Trophoblast cell (in vitro differentiated cells and primary cell): ENCODE results near the gene MYOD1.

Source experiments
- DNase-seq, 2 donors: peaks; one replicate each; pipeline ENCODE4 v3.0.0-alpha.2; 2016
- H2AFZ ChIP-seq: 2 replicates; pipeline ENCODE4 v1.6.1; 2013; ENCODE audit warnings: low read length, moderate library complexity, mild to moderate bottlenecking; ENCODE audit not compliant: insufficient read depth, poor library complexity
- H2AK5ac ChIP-seq: 2 replicates; pipeline ENCODE4 v1.6.1; 2013; ENCODE audit warnings: mild to moderate bottlenecking, low read length
- H2BK120ac ChIP-seq: 2 replicates; pipeline ENCODE4 v1.6.1; 2013; ENCODE audit warnings: low read length, mild to moderate bottlenecking, moderate library complexity; ENCODE audit not compliant: insufficient read depth, poor library complexity
- H2BK12ac ChIP-seq: 2 replicates; pipeline ENCODE4 v1.6.1; 2013; ENCODE audit warnings: mild to moderate bottlenecking, low read length, moderate library complexity
- H2BK5ac ChIP-seq: 2 replicates; pipeline ENCODE4 v1.6.1; 2013; ENCODE audit warnings: low read length, low read depth, moderate library complexity, mild to moderate bottlenecking; ENCODE audit not compliant: poor library complexity
- H3K14ac ChIP-seq: 2 replicates; pipeline ENCODE4 v1.6.1; 2013; ENCODE audit warnings: mild to moderate bottlenecking, low read length
- H3K18ac ChIP-seq: 2 replicates; pipeline ENCODE4 v1.6.1; 2013; ENCODE audit warnings: mild to moderate bottlenecking, low read length
- H3K23ac ChIP-seq: 2 replicates; pipeline ENCODE4 v1.6.1; 2013; ENCODE audit warnings: low read length
- H3K27ac ChIP-seq: 2 replicates; pipeline ENCODE4 v1.5.1; 2013; ENCODE audit warnings: low read depth, mild to moderate bottlenecking, inconsistent platforms, low read length, moderate library complexity
- H3K27me3 ChIP-seq: 2 replicates; pipeline ENCODE4 v1.6.1; 2013; ENCODE audit warnings: inconsistent platforms, mild to moderate bottlenecking, low read length, moderate library complexity; ENCODE audit not compliant: insufficient read depth
- H3K36me3 ChIP-seq, 2 experiments: 1 replicate in 1 of 2; 2 replicates in 1 of 2; pipeline ENCODE4 v1.6.1; 2013; ENCODE audit warnings: low read length in 2 of 2, mild to moderate bottlenecking in 2 of 2, moderate library complexity in 1 of 2; ENCODE audit not compliant: insufficient read depth in 2 of 2, control insufficient read depth in 1 of 2
- H3K4ac ChIP-seq: 2 replicates; pipeline ENCODE4 v1.6.1; 2013; ENCODE audit warnings: low read depth, mild to moderate bottlenecking, low read length, moderate library complexity
- H3K4me1 ChIP-seq, 2 experiments: 1 replicate in 1 of 2; 2 replicates in 1 of 2; pipeline ENCODE4 v1.6.1; 2013; ENCODE audit warnings: low read length in 2 of 2, mild to moderate bottlenecking in 2 of 2, moderate library complexity in 1 of 2; ENCODE audit not compliant: insufficient read depth in 2 of 2, control insufficient read depth in 1 of 2
- H3K4me2 ChIP-seq: 2 replicates; pipeline ENCODE4 v1.6.1; 2013; ENCODE audit warnings: inconsistent platforms, mild to moderate bottlenecking, low read length, moderate library complexity
- H3K4me3 ChIP-seq: 2 replicates; pipeline ENCODE4 v1.5.1; 2013; ENCODE audit warnings: mild to moderate bottlenecking, low read depth, low read length, inconsistent platforms
- H3K79me1 ChIP-seq: one replicate; pipeline ENCODE4 v1.6.1; 2013; ENCODE audit warnings: low read length
- H3K79me2 ChIP-seq: 2 replicates; pipeline ENCODE4 v1.6.1; 2013; ENCODE audit warnings: low read length, mild to moderate bottlenecking; ENCODE audit not compliant: control insufficient read depth, insufficient read depth, poor library complexity
- H3K9ac ChIP-seq: 2 replicates; pipeline ENCODE4 v1.6.1; 2013; ENCODE audit warnings: mild to moderate bottlenecking, low read length
- H3K9me3 ChIP-seq: 2 replicates; pipeline ENCODE4 v1.6.1; 2013; ENCODE audit warnings: low read depth, mild to moderate bottlenecking, control low read depth, inconsistent platforms, low read length; ENCODE audit not compliant: insufficient read depth
- H4K12ac ChIP-seq: 2 replicates; pipeline ENCODE4 v1.6.1; 2013; ENCODE audit warnings: low read depth, mild to moderate bottlenecking, low read length, moderate library complexity
- H4K8ac ChIP-seq: 2 replicates; pipeline ENCODE4 v1.6.1; 2013; ENCODE audit warnings: low read depth, mild to moderate bottlenecking, low read length, moderate library complexity
- H4K91ac ChIP-seq: one replicate; pipeline ENCODE4 v1.6.1; 2013; ENCODE audit warnings: low read depth, mild to moderate bottlenecking, low read length, moderate library complexity
- WGBS: extraction: QIAGEN DNeasy Blood & Tissue Kit; methylation state at CpG from one replicate; pipeline ENCODE4 v1.1.7; 2013; ENCODE audit warnings: missing lambda C conversion rate; ENCODE audit not compliant: insufficient read length, insufficient coverage; ENCODE audit errors: extremely low coverage; 5-methylcytosine and 5-hydroxymethylcytosine counted together

MYOD1 gene

DNA sequence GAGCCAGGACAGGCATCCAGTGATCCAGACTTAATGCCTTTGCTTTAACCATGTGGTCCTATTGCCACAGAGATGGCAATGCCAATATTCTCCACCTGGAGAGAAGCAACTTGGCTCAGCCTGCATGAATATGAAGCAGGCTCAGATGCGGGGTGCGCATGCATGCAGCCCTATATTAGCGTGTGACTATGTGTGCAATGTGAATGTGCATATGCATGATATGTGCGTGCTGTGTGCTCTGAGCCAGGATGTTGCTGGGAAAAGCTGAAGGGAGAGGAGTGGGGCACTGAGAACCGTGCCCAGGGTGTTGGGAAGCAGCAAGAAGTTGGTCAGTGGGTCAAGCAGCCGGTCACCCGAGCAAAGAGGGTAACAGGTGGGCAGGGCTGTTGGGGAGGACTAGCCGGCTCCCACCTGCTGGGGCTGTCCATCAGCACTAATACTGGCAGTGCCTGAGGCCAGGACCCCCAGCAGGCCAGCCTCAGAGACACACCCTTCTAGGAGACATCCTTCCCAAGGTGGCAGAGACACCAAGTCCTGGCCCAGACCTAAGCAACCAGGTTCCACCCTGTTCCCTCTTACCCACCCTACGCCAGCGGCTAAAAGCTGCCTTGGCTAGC, 24.8 kb upstream of the MYOD1 start:
- H2BK5ac ChIP-seq, result no peak overlapping the region
- H3K27me3 ChIP-seq, result peaks cover 32% of the 10 kb centered on the region
- H3K9me3 ChIP-seq, result peaks cover 5% of the 10 kb centered on the region
- H3K4ac ChIP-seq, result no peak overlapping the region
- H3K9ac ChIP-seq, result no peak overlapping the region
- no peak overlapping the region for H3K18ac ChIP-seq
- no peaks in the 10 kb centered on the region for H3K36me3 ChIP-seq
- H3K14ac ChIP-seq, result no peak overlapping the region
- H2BK12ac ChIP-seq, result no peak overlapping the region
- H2AK5ac ChIP-seq, result no peak overlapping the region
- peaks cover 0 to under 1% of the 10 kb centered on the region in 2 experiments for H3K4me1 ChIP-seq
- H3K4me3 ChIP-seq, result no peak overlapping the region
- H2BK120ac ChIP-seq, result no peak overlapping the region
- no peak overlapping the region for H3K23ac ChIP-seq
- no peaks in the 10 kb centered on the region for H3K79me1 ChIP-seq
- H3K79me2 ChIP-seq, result no peaks in the 10 kb centered on the region
- H2AFZ ChIP-seq, result no peak overlapping the region
- no peak overlapping the region for H4K8ac ChIP-seq
- H4K12ac ChIP-seq, result no peak overlapping the region
- no peak overlapping the region for H4K91ac ChIP-seq
- H3K4me2 ChIP-seq, result no peak overlapping the region
- no peak overlapping the region for H3K27ac ChIP-seq
- DNase-seq, result no peak
- no CpG with 5 or more reads among the region's 10 CpGs for WGBS

DNA sequence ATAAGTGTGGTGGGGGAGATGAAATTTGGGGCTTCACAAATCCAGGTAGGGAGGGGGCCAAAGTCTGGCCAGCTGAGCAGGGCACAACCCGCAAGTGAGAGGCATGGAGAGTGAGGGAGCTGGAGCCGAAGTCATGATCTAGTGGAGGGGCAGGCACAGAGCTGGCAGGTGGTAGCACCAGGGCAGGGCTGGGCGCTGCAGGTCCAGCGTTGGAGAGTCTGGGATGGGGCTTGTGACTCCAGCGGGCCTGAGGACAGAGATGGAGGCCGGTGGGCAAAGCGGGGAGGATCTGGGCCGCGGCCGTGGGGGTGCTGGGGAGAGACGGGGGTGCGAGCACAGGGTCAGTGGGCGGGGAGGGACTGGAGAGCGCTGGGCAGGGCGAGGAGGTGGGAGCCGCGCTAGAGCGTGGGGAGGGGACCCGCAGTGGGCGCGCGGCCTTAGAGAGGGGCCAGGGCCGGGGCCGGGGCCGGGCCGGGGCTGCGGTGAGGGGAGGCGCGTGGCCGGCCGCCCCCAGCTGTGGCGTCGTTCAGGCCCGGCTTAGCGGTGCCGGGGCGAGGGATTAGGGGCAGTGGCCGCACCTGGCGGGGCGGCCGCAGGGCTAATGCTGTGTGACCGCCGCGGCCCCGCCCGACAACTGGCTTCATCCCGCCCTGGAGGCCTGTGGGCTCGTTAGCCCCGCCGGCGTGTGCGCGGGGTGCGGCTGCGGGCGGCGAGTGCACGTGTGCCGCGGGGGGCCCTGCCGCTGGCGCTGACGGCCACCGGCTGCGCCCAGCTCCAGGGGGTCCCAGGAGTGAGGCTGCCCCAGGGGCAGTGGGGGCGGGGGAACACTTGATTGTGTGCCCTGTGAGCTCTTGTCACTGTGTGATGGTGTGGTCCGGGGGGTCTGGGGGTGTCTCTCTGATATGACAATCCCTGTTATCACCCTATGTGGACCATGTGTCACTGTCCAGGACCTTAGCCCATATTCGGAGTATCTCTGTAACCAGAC, 23.6 kb upstream of the MYOD1 start:
- Histone ChIP-seq H3K4ac (no peak overlapping the region), H4K91ac (no peak overlapping the region), H3K9ac (no peak overlapping the region), H3K4me2 (no peak overlapping the region), H2AFZ (no peak overlapping the region), H4K12ac (no peak overlapping the region), H3K4me3 (no peak overlapping the region), H3K9me3 (peaks cover 4% of the 10 kb centered on the region), H3K27me3 (peaks cover 32% of the 10 kb centered on the region), H2BK12ac (no peak overlapping the region), H3K79me1 (no peaks in the 10 kb centered on the region), H2AK5ac (no peak overlapping the region), H2BK120ac (no peak overlapping the region), H3K23ac (no peak overlapping the region), H3K4me1 (peaks cover 0 to 2% of the 10 kb centered on the region in 2 experiments), H2BK5ac (no peak overlapping the region), H3K36me3 (no peaks in the 10 kb centered on the region), H4K8ac (no peak overlapping the region), H3K79me2 (no peaks in the 10 kb centered on the region), H3K27ac (no peak overlapping the region), H3K14ac (no peak overlapping the region), H3K18ac (no peak overlapping the region)
- DNase-seq, result no peak
- no CpG with 5 or more reads among the region's 68 CpGs for WGBS

DNA sequence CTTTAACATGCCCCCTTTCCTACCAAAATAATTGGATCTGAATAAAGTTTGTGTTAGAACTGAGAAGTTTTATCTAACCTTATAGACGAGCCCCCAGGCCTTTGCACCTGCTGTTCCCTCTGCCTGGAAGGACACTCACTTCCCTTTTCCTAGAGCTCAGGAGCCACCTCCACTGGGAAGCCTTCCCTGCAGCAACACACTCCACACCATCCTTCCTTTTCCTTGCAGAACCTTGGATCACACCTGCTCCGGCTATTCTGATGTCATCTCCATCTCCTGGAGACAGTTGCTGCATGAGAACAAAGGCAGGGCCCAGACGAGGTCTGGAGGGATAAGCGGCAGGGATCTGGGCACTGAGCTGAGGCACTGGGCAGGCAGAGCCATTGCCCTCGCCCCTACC, 22.6 kb upstream of the MYOD1 start:
- Histone ChIP-seq H3K4me1 (peaks cover 0 to 2% of the 10 kb centered on the region in 2 experiments), H3K18ac (no peak overlapping the region), H3K79me1 (no peaks in the 10 kb centered on the region), H3K4me3 (no peak overlapping the region), H3K79me2 (no peaks in the 10 kb centered on the region), H2BK12ac (no peak overlapping the region), H2AFZ (no peak overlapping the region), H3K36me3 (no peaks in the 10 kb centered on the region), H3K14ac (no peak overlapping the region), H3K27me3 (peaks cover 32% of the 10 kb centered on the region), H3K23ac (no peak overlapping the region), H4K12ac (no peak overlapping the region), H3K27ac (no peak overlapping the region), H3K4me2 (no peak overlapping the region), H2BK120ac (no peak overlapping the region), H3K4ac (no peak overlapping the region), H4K91ac (no peak overlapping the region), H3K9ac (no peak overlapping the region), H2AK5ac (no peak overlapping the region), H4K8ac (no peak overlapping the region), H3K9me3 (peaks cover 4% of the 10 kb centered on the region), H2BK5ac (no peak overlapping the region)
- no peak for DNase-seq
- WGBS, result no CpG with 5 or more reads among the region's 5 CpGs

DNA sequence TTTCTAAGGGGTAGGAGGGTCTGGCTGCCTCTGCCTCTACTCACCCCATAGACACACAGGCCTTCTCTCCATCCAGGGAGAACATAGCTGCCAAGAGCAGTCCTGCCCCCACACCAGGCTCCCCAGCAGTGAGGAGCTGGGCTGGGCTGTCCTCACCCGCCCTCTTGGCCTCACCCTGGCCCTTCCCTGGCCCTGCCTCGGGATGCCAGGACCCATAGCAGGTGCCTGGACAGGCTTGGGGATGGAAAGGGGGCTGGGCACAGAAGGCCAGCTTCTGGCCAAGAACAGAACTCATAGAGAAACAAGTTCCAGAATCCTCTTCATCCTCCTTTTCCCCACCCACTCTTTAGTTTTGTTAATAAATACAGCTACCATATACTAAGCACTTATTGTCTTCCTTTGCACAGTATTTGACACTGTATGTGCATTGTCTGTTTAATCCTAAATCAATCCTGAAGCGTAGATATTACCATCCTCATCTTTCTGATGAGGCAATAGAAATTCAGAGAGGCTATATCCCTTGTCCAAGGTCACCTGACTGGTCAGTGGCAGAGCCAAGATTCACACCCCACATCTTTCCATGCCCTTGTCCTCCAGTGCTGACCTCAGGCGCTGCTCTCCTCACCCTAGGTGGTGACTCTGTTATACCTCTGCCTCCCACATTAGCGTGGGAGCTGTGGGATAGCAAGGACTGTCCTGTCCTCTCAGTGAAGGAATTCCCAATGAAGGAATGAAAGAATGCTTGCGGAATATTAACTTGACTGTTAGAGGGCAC, 22.0 kb upstream of the MYOD1 start:
- H3K36me3 ChIP-seq, result no peaks in the 10 kb centered on the region
- peaks cover 4% of the 10 kb centered on the region for H3K9me3 ChIP-seq
- H4K8ac ChIP-seq, result no peak overlapping the region
- no peaks in the 10 kb centered on the region for H3K79me2 ChIP-seq
- H3K4me3 ChIP-seq, result no peak overlapping the region
- H3K9ac ChIP-seq, result no peak overlapping the region
- H3K27ac ChIP-seq, result no peak overlapping the region
- H3K18ac ChIP-seq, result no peak overlapping the region
- H4K12ac ChIP-seq, result no peak overlapping the region
- no peak overlapping the region for H2AK5ac ChIP-seq
- no peak overlapping the region for H2AFZ ChIP-seq
- H3K14ac ChIP-seq, result no peak overlapping the region
- H3K4me1 ChIP-seq, result peaks cover 0 to 2% of the 10 kb centered on the region in 2 experiments
- H2BK12ac ChIP-seq, result no peak overlapping the region
- no peak for DNase-seq
- no peak overlapping the region for H2BK120ac ChIP-seq
- H2BK5ac ChIP-seq, result no peak overlapping the region
- no peak overlapping the region for H3K4me2 ChIP-seq
- no peak overlapping the region for H3K23ac ChIP-seq
- no peak overlapping the region for H3K4ac ChIP-seq
- H4K91ac ChIP-seq, result no peak overlapping the region
- WGBS, result no CpG with 5 or more reads among the region's 6 CpGs
- no peaks in the 10 kb centered on the region for H3K79me1 ChIP-seq
- H3K27me3 ChIP-seq, result peaks cover 32% of the 10 kb centered on the region
